GM12872 (cell line): ENCODE data around the gene CNTN3.

ENCODE experiments used
- TF ChIP-seq, protein P1 (sequence below): IDR thresholded peaks from 3 replicates; pipeline ENCODE4 v1.5.1; 2011; ENCODE audit warnings: low read depth, mild to moderate bottlenecking, low read length, moderate library complexity; ENCODE audit not compliant: insufficient read depth

CNTN3 gene

DNA sequence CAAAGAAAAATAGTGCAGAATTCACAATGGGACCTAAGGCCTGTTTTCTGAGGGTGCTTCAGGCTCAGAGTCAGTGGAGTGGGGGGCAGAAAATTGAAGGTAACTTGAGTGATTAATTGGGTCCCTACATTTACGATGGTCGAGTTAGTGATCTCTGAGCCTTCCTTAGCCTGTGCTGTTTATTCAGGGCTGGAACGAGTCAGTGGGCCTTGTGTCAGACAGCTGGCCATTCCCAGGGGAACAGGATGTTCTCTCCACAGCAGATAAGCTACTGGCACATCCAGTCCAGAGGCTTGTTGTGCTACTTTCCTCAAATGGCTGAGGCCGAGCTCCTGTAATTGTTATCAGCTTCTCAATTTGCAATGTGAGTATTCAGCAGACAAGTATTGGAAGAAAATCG, 29.2 kb upstream of the CNTN3 start:
- TF ChIP-seq, protein P1, sequence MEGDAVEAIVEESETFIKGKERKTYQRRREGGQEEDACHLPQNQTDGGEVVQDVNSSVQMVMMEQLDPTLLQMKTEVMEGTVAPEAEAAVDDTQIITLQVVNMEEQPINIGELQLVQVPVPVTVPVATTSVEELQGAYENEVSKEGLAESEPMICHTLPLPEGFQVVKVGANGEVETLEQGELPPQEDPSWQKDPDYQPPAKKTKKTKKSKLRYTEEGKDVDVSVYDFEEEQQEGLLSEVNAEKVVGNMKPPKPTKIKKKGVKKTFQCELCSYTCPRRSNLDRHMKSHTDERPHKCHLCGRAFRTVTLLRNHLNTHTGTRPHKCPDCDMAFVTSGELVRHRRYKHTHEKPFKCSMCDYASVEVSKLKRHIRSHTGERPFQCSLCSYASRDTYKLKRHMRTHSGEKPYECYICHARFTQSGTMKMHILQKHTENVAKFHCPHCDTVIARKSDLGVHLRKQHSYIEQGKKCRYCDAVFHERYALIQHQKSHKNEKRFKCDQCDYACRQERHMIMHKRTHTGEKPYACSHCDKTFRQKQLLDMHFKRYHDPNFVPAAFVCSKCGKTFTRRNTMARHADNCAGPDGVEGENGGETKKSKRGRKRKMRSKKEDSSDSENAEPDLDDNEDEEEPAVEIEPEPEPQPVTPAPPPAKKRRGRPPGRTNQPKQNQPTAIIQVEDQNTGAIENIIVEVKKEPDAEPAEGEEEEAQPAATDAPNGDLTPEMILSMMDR, result no peak

DNA sequence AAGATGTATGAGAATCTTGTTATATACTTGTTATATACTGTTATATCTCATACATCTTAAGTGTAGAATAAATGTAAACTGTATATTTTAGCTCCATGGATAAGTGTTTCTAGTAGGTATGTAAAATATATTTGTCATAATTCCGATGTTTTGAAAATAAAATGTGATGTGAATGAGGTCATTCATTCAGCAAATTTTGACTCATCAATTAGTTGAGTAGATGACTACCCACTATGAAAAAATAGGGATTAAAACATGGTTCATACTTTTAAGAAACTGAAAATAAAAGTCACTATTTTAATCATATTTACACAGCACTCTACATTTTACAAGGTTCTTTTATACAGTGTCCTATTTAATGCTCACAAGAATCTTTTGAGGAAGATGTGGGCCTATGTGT, 28.4 kb upstream of the CNTN3 start:
- TF ChIP-seq, protein P1, result no peak

DNA sequence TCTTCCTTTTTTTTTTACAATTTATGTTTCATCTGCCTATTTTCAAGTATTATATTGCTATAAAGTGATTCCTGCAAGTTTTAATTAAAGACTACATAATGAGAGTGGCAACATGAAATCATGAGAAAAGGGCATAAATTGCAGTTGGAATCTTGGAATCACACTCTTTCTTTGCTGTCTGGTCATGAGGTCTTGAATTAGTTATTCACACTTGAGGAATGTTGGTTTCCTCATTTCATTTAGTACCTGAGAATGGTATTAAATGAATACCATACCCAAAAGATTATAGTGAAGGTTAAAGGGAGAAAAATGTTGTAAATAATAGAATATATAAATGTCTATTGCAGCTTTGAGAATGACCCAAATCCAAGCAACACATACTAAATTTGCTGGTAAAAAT, 25.8 kb upstream of the CNTN3 start:
- TF ChIP-seq, protein P1, result no peak

DNA sequence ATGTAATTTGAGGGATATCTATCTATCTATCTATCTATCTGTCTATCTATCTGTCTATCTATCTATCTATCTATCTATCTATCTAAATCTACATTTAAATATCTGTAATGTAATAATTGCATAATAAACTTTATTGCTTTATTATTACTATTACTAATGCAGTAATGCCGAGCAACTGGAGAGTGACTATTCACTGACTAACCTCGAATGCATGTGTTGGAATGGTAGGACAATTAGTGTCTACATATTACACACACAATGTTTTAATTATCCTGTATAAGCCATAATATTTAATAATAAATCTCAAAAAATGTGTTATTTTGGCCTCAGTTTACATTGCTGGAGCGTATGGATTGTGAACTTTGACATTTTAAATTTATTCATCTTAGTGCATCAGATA, 25.2 kb upstream of the CNTN3 start:
- TF ChIP-seq, protein P1, result no peak

DNA sequence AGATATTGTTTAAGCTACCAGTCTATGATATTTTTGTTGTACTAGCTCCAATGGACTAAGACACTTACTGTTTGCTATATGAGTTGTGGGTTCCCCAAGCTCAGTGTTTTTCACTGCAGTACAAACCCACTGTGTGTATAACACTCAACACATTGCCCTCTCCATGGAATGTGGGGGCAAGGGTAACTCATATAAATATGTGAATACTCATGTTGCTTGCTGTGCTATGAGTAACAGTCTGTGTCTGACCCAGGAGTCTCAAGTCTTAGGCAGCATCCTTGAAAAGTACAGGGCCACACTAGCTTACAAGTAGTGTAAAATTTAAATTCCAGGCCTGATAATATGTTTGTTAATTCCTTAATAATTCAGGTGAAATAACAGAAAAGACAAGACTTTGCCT, 22.5 kb upstream of the CNTN3 start:
- TF ChIP-seq, protein P1, result no peak

DNA sequence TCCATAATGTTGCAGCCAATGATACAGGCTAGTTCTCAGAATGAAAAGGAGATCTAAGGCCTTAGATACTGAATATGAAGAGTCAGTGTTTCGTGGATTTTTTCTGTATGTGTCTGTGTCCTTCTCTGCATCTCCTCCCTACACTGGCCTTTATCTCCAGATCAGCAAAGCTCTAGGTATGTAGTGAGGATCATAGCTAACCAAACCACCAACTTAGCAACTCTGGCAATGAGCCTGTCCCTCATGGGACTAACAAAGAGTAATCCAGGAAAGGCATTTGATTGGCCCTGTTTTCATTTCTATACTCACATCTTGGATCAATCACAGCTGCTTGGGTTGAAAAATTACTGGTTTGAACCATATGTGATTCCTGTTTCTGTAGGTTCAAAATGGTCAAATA, 18.6 kb upstream of the CNTN3 start:
- TF ChIP-seq, protein P1, result no peak

DNA sequence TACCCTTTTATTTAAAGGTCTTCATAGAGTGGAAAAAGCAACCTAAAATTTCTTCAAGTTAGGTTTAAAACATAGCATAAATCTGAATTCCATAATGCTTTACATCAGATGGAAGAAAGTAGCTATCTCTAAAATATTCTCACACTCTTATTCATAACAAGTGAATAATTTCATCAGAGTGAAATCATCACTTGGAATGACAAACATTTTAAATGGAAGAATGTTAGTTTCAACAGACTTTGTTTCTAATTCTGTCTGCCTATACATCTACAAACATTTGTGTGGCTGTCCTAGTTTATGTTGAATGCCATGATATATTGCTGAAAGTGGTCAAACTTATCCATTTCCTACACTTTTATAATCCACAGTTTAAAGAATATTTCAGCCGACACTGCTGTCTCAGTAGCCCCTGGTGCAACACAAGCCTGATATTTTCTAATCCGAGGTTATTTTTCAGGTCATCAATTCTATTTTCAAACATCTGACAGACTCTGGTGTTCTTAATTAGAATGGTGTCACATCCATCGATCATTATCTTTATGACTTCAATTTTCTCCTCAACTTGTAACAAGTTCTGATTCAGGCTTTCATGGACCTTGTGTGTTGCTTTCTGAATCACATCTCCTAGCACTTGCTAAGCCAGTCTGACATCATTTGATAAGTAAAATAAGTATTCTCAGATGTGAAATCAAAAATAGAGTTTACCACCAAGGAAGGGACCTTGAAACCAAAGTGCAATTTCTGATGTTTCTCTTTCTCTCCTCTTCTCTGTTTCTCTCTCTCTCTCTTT, 17.1 kb upstream of the CNTN3 start:
- TF ChIP-seq, protein P1, result no peak

DNA sequence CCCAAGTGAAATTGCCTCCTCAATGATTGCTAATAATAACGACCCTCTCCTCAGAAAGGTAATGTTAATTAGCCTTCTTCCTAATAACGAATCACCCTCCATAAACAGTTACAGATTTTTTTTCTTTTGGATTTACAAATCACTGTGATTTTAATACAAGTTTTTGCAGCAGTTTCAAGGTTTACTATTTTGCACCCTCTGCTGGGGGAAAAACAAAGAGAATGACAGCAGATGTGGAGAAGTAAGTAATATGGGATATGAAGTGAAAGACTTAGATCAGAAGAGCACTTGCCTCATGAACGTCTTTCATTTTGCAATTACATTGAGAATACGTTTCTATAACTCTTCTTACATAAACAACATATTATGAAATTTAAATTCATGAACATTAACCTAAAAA, 16.1 kb upstream of the CNTN3 start:
- TF ChIP-seq, protein P1, result no peak
